K562 (cell line): ENCODE measurements around the gene DDAH1.

Source experiments
- EGR1 ChIP-seq: fragments of 450-650 bp; conservative IDR thresholded peaks from 2 replicates; pipeline ENCODE4 v1.6.1; 2017; ENCODE audit warnings: mild to moderate bottlenecking
- ETV6 ChIP-seq, 3 experiments: fragments of 150-350 bp in 1 of 3; sonication (generic) in 1 of 3; formaldehyde crosslinking in 1 of 3; IDR thresholded peaks; 2 replicates each; pipeline versions ENCODE4 v1.6.1 to v1.8.0; 2014 to 2022; ENCODE audit warnings: borderline replicate concordance in 2 of 3, low read depth in 2 of 3, antibody characterized with exemption in 1 of 3, low read length in 1 of 3, mild to moderate bottlenecking in 1 of 3, missing genetic modification reagents in 1 of 3
- KDM4B ChIP-seq, 2 experiments: fragments of 450-650 bp in 1 of 2; sonication (generic) in 1 of 2; IDR thresholded peaks; 2 replicates each; pipeline ENCODE4 v1.6.1; 2016 to 2017; ENCODE audit warnings: borderline replicate concordance in 2 of 2, antibody characterized with exemption in 1 of 2, low read depth in 1 of 2, mild to moderate bottlenecking in 1 of 2
- MAX ChIP-seq: sonication (generic); formaldehyde crosslinking; IDR thresholded peaks from 2 replicates; pipeline ENCODE4 v1.9.0; 2022; ENCODE audit warnings: mild to moderate bottlenecking, missing genetic modification reagents
- MXI1 ChIP-seq: IDR thresholded peaks from 2 replicates; pipeline ENCODE4 v1.6.1; 2011; ENCODE audit warnings: low read depth, mild to moderate bottlenecking, improper control_type of control experiment, low read length
- NRF1 ChIP-seq, 2 experiments: fragments of 450-650 bp; IDR thresholded peaks in 1 of 2; conservative IDR thresholded peaks in 1 of 2; 2 replicates each; pipeline ENCODE4 v1.6.1; 2014; ENCODE audit warnings: mild to moderate bottlenecking in 2 of 2
- SREBF2 ChIP-seq: sonication (generic); formaldehyde crosslinking; IDR thresholded peaks from 2 replicates; pipeline ENCODE4 v1.4.0; 2020; ENCODE audit warnings: mild to moderate bottlenecking, missing genetic modification reagents
- ZNF668 ChIP-seq: fragments of 250-450 bp; sonication (Bioruptor Pico); IDR thresholded peaks from 2 replicates; pipeline ENCODE4 v1.8.0; 2022; ENCODE audit warnings: mild to moderate bottlenecking, inconsistent platforms

GRCh38 chr1:85376356-85376755 lies 88.6 kb downstream of the DDAH1 start:
- no peak for TF ChIP-seq ZNF668 (CRISPR knock-in tag)
- TF ChIP-seq KDM4B (IDR thresholded peaks at IDR 0.05; ENCODE audit: borderline replicate concordance in 2 of 2, low read depth in 1 of 2): no peak
- TF ChIP-seq EGR1: no peak
- no peak for TF ChIP-seq MAX
- TF ChIP-seq NRF1 (conservative IDR thresholded peaks at IDR 0.05 in 1 of 2, IDR thresholded peaks at IDR 0.05 in 1 of 2): no peak
- TF ChIP-seq ETV6 (IDR thresholded peaks at IDR 0.05; ENCODE audit: borderline replicate concordance in 1 of 2, low read depth in 2 of 2, low read length in 1 of 2): no peak
- no peak for TF ChIP-seq ETV6 (CRISPR knock-in tag; IDR thresholded peaks at IDR 0.05; ENCODE audit: borderline replicate concordance)
- no peak for TF ChIP-seq SREBF2 (CRISPR knock-in tag)
- no peak for TF ChIP-seq MXI1
